ENCODE data around the gene NOXO1.

Gene NOXO1

DNA sequence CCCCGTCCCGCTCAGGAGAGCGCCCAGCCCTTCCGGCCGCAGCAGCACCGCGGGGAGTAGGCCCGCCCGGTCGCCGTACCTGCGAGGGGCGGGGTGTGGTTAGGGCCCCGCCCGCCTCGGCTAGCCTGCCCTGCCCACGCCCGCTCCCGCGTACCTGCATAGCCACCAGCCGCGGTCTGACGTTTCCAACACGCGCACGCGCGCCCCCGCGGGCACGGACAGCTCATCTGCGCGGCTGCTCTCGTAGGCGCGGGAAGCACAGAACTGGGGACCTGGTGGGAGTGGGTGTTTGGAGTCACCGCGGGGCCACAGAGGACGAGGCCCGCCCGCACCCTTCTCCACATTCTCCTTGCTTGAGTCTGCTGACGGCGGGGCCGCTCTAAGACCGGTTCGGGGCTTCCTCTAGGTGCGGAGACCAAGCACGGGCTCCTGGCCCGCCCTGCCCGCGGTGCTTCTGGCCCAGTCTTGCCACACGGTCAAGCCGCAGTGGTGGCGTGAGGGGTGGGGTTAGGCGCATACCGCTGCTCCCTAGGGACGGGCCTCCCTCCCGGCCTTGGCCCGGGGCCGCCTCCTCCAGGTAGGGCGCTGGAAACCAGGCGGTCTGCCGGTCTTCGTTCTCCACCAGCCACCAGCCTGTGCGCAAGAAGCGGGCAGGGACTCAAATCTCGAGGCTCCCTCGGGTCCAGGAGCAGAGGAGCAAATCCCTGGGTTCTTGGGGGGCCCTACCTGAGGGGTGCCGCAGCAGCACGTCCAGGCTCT is 1.8 kb downstream of the NOXO1 start:
- no peak for DNase-seq (ENCODE audit: low read depth)

DNA sequence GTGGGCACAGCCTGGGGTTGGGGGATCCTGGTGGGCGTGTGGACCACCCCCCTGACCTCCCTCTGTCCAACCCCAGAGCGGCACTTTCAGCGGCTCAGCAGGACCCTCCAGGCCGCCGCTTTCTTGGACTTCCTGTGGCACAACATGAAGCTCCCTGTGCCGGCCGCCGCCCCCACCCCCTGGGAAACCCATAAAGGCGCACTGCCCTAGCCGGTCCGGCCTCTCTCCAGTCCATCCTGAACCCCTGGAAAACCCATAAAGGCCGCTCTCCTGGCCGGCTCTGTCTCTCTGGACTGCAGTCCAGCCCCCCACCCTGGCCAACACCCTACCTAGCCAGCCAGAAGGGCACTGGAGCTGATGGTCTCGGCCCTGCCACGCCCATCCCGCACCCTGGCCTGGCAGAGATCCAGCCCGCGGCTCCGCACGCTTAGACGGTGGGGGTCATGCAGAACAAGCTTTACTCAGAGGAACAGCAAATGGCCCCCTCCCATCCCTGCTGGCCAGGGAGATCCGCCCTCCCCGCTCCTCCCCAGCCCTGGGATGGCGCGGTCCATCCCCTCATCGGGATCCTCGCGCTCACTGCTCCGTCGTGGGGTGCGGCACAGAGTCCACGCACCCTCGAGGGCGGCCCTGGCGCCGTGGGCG is 2.7 kb downstream of the NOXO1 start:
- DNase-seq (ENCODE audit: low read depth): no peak

GRCh38 chr16:1977875-1978268 is 3.4 kb downstream of the NOXO1 start:
- DNase-seq (ENCODE audit: low read depth): no peak

DNA sequence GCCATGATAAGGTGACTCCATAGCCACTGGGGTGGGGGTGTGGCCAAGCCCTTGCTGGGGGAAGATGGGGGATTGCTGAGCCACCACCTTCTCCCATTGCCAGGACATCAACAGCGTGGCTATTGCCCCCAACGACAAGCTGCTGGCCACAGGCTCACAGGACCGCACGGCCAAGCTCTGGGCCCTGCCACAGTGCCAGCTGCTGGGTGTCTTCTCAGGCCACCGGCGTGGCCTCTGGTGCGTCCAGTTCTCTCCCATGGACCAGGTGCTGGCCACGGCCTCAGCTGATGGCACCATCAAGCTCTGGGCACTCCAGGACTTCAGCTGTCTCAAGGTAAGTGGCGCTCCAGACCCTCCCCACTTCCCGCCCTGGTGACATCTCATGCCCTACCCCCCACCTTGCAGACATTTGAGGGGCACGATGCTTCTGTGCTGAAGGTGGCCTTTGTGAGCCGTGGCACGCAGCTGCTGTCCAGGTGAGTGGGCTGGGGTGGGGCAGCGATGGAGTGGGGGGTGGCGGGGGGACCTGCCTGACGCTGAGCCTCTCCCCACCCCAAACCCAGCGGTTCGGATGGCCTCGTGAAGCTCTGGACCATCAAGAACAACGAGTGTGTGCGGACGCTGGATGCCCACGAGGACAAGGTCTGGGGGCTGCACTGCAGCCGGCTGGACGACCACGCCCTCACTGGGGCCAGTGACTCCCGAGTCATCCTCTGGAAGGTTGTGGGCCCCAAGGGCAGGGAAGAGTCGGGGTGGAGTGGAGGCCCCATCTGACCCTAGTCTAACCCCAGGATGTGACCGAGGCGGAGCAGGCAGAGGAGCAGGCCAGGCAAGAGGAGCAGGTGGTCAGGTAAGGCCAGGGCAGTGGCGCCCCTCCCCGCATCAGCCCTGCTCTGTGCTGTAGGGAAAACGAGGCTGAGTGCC is 4.1 kb downstream of the NOXO1 start:
- no peak for DNase-seq (ENCODE audit: low read depth)

DNA sequence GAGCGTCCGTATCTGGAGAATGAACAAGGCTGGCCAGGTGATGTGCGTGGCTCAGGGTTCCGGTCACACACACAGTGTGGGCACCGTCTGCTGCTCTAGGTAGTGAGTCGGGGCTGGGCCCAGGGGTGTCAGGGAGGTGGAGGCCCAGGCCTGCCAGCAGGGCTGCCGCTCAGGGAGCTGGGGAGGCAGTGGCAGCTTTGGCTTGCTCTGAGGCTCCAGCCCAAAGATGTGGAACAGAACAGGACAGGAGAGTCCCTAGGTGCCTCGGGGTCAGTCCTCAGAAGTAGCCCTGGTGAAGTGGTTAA is 5.1 kb downstream of the NOXO1 start:
- DNase-seq (ENCODE audit: low read depth): no peak

DNA sequence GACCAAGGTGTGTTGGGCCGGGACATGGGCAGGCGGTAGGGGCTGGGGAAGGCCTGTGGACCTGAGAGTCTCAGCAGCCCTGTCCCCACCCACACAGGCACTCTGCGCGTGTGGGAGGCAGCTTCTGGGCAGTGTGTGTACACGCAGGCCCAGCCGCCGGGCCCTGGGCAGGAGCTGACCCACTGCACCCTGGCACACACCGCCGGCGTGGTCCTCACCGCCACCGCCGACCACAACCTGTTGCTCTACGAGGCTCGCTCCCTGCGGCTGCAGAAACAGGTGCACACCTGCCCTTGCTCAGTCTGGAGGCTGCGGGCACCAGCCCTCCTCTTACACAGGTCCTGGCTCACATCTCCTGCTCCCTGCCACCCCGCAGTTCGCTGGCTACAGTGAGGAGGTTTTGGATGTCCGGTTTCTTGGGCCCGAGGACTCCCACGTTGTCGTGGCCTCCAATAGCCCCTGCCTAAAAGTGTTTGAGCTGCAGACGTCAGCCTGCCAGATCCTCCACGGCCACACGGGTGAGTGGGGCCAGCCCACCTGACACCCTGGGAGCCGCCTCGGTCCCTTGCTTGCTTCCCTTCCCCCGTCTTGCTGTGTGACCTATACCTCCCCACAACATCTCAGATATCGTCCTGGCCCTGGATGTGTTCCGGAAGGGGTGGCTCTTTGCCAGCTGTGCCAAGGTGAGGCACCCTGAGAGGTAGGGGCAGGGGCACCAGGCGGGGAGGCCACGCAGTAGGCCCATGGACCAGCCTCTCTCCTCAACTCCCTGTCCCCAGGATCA is 5.6 kb downstream of the NOXO1 start:
- DNase-seq (ENCODE audit: low read depth): no peak

GRCh38 chr16:1974157-1975070 is 6.9 kb downstream of the NOXO1 start:
- no peak for DNase-seq (ENCODE audit: low read depth)

GRCh38 chr16:1973461-1974156 is 7.7 kb downstream of the NOXO1 start:
- no peak for DNase-seq (ENCODE audit: low read depth)

GRCh38 chr16:1972490-1972877 is 8.8 kb downstream of the NOXO1 start:
- no peak for DNase-seq (ENCODE audit: low read depth)

GRCh38 chr16:1971796-1972489 is 9.3 kb downstream of the NOXO1 start, which contains the start of gene TBL3:
TBL3 (plus strand) TSS chr16:1972053; CDS start chr16:1972165, 112 bp downstream.
- peak; percentile 95 for DNase-seq (ENCODE audit: low read depth)

DNA sequence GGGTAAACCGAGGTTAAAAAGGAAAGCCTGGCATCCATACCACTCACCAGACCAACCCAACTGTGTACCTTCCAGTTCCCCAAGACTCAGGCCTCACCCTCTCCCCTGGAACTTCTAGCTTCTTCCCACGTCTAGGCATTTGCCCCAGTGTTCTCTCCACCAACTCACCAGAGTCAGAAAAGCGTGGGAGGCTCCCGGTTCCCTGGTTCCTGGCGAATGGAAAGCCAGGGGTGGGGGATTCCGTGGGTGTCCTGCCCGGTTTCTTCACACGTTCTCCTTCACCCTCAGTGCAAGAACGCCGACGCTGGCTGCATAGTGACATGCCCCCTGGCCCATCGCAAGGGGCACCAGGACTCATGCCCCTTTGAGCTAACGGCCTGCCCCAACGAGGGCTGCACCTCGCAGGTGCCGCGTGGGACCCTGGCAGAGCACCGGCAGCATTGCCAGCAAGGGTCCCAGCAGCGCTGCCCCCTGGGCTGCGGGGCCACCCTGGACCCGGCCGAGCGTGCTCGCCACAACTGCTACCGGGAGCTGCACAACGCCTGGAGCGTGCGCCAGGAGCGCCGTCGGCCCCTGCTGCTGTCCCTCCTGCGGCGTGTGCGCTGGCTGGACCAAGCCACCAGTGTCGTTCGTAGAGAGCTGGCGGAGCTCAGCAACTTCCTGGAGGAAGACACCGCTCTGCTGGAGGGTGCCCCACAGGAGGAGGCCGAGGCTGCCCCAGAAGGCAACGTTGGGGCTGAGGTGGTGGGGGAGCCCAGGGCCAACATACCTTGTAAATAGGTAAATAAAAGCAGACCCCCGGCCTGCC is 12.9 kb downstream of the NOXO1 start:
- no peak for DNase-seq (ENCODE audit: low read depth)

DNA sequence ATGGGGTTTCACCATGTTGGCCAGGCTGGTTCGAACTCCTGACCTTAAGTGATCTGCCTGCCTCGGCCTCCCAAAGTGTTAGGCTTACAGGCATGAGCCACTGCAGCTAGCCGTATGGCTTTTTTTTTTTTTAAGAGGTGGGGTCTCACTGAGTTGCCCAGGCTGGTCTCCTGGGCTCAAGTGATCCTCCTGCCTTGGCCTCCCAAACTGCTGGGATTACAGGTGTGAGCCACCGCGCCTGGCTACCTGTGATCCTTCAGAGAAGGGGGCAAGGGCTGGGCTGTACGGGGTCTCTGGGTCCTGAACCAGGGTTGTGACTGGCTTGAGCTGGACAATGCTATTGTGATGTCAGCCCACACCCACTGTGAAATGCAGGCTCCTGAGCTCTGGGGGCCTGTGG is 14.8 kb downstream of the NOXO1 start, which contains the start of gene RNF151:
RNF151 (plus strand) TSS at position 397 of the 400 bp plus-strand sequence. CDS start 26 bp downstream, outside the sequence.
- DNase-seq (ENCODE audit: low read depth): no peak

GRCh38 chr16:1965396-1966001 is 15.8 kb downstream of the NOXO1 start:
- DNase-seq (ENCODE audit: low read depth): no peak

DNA sequence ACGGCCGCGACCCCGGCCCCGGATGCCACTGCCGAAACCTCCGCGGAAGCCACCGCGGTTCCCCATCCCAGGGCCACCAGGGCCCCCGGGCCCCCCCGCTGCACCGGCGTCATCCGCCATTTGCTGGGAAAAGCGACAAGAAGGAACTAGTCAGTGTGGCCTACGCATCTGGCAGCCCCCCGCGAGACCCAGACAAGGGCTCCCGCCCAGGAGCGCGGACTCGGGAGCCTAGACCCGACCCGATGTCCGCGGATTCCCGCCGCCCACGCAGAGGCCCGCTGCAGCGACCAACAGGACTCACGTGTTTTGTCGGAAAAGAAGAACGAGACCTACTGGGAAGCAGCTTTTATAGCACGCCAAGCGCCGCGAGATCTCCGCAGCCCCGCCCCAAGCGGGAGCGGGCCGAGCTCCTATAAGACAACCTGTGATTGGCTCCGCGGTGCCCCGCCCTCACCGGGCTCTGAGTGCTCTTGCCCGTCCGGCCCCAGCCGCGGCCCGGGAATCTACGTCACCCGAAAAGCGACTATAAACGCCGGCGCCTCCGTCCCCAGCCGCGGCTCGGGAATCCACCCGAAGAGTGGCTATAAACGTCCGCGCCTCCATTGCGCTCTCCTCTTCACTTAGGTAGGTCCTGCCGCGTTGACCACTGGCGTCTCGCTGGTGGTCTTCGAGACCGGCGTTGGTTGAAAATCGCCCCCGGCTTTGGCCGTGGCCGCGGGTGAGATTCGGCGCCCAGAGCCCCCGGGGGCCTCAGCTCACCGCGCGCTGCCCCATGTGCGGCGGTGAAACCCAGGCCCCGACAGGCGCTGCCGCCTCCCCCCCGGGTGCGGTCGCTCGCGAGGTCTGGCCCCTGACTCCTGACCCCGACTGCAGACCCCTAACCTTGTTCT is 16.5 kb downstream of the NOXO1 start, which contains the start of gene RPS2:
RPS2 (minus strand) TSS at position 321 of the 890 bp plus-strand sequence; CDS start at position 120, 201 bp downstream.
- peak; percentile 98 for DNase-seq (ENCODE audit: low read depth)

GRCh38 chr16:1963806-1964505 is 17.3 kb downstream of the NOXO1 start:
- no peak for DNase-seq (ENCODE audit: low read depth)
